ENCODE results near the gene MNDA.
"Not testable (repeated sequence)": the region's sequence is repeated elsewhere in the genome, so short reads cannot be mapped to it uniquely, and the experiment has no call there.

MNDA gene

DNA sequence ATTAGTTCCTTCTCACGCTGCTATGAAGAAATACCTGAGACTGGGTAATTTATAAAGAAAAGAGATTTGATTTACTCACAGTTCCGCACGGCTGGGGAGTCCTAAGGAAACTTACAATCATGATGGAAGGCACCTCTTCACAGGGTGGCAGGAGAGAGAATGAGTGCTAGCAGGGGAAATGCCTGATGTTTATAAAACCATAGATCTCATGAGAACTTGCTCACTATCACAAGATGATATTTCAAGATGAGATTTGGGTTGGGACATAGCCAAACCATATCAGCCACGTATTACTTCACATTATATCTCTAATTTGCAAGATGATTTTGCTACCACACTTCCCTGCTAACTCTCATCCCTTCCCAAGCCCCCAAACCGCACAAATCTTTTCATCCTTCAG is 9.1 kb downstream of the MNDA start:
- Histone ChIP-seq H3K27ac (ENCODE audit: low read depth, low read length, poor library complexity, severe bottlenecking) (no peak overlapping the region), H3K9me3 (ENCODE audit: low read length) (no peaks in the 10 kb centered on the region), H3K9me2 (ENCODE audit: low read depth, low read length) (no peaks in the 10 kb centered on the region), H3K79me2 (ENCODE audit: insufficient read depth, low read length) (no peaks in the 10 kb centered on the region), H3K4me2 (ENCODE audit: low read length) (no peak overlapping the region), H3K4me3 (ENCODE audit: low read depth, low read length, poor library complexity, severe bottlenecking) (no peak overlapping the region), H3K9ac (ENCODE audit: low read length) (no peak overlapping the region), H3F3A (ENCODE audit: insufficient read depth, low read length) (no peaks in the 10 kb centered on the region), H3K36me3 (ENCODE audit: insufficient read depth, low read length) (no peaks in the 10 kb centered on the region), H3K4me1 (ENCODE audit: insufficient read depth, low read length, severe bottlenecking) (no peaks in the 10 kb centered on the region), H3K27me3 (ENCODE audit: insufficient read depth, low read length) (no peaks in the 10 kb centered on the region), H2AFZ (ENCODE audit: low read length) (no peak overlapping the region), H4K20me1 (ENCODE audit: insufficient read depth, low read length) (no peaks in the 10 kb centered on the region)
- no peak for TF ChIP-seq EZH2 (IDR thresholded peaks at IDR 0.05; ENCODE audit: borderline replicate concordance, low read length)
- TF ChIP-seq, protein P1, sequence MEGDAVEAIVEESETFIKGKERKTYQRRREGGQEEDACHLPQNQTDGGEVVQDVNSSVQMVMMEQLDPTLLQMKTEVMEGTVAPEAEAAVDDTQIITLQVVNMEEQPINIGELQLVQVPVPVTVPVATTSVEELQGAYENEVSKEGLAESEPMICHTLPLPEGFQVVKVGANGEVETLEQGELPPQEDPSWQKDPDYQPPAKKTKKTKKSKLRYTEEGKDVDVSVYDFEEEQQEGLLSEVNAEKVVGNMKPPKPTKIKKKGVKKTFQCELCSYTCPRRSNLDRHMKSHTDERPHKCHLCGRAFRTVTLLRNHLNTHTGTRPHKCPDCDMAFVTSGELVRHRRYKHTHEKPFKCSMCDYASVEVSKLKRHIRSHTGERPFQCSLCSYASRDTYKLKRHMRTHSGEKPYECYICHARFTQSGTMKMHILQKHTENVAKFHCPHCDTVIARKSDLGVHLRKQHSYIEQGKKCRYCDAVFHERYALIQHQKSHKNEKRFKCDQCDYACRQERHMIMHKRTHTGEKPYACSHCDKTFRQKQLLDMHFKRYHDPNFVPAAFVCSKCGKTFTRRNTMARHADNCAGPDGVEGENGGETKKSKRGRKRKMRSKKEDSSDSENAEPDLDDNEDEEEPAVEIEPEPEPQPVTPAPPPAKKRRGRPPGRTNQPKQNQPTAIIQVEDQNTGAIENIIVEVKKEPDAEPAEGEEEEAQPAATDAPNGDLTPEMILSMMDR (IDR thresholded peaks at IDR 0.05; ENCODE audit: low read length): no peak

DNA sequence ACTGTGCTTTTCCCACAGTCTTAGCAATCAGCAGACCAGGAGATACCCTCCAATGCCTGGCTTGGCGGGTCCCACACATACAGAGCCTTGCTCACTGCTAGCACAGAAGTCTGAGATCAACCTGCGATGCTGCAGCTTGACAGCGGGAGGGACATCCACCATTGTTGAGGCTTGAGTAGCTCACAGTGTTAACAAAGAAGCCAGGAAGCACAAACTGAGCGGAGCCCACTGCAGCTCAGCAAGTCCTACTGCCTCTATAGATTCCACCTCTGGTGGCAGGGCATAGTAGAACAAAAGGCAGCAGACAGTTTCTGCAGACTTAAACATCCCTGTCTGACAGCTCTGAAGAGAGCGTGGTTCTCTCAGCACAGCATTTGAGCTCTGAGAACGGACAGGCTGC is 33.4 kb downstream of the MNDA start:
- H2AFZ ChIP-seq (ENCODE audit: low read length): no peak overlapping the region
- H3K27ac ChIP-seq (ENCODE audit: low read depth, low read length, poor library complexity, severe bottlenecking): no peak overlapping the region
- no peak overlapping the region for H3K9ac ChIP-seq (ENCODE audit: low read length)
- H3K4me3 ChIP-seq (ENCODE audit: low read depth, low read length, poor library complexity, severe bottlenecking): no peak overlapping the region
- no peaks in the 10 kb centered on the region for H3K9me3 ChIP-seq (ENCODE audit: low read length)
- no peak overlapping the region for H3K4me2 ChIP-seq (ENCODE audit: low read length)
- TF ChIP-seq, protein P1 (IDR thresholded peaks at IDR 0.05; ENCODE audit: low read length): no peak
- TF ChIP-seq EZH2 (IDR thresholded peaks at IDR 0.05; ENCODE audit: borderline replicate concordance, low read length): no peak
- H3K36me3 ChIP-seq (ENCODE audit: insufficient read depth, low read length): no peaks in the 10 kb centered on the region
- no peaks in the 10 kb centered on the region for H3K4me1 ChIP-seq (ENCODE audit: insufficient read depth, low read length, severe bottlenecking)
- no peaks in the 10 kb centered on the region for H3K79me2 ChIP-seq (ENCODE audit: insufficient read depth, low read length)
- no peaks in the 10 kb centered on the region for H3K27me3 ChIP-seq (ENCODE audit: insufficient read depth, low read length)
- H4K20me1 ChIP-seq (ENCODE audit: insufficient read depth, low read length): no peaks in the 10 kb centered on the region
- no peaks in the 10 kb centered on the region for H3F3A ChIP-seq (ENCODE audit: insufficient read depth, low read length)
- H3K9me2 ChIP-seq (ENCODE audit: low read depth, low read length): no peaks in the 10 kb centered on the region

DNA sequence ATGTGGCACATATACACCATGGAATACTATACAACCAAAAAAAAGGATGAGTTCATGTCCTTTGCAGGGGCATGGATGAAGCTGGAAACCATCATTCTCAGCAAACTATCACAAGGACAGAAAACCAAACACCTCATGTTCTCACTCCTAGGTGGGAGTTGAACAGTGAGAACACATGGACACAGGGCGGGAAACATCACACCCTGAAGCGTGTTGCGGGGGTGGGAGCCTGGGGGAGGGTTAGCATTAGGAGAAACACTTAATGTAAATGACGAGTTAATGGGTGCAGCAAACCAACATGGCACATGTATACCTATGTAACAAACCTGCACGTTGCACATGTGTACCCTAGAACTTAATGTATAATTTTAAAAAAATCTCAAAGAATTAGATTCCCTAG is 39.3 kb downstream of the MNDA start:
- H3K27ac ChIP-seq (ENCODE audit: low read depth, low read length, poor library complexity, severe bottlenecking); H3F3A ChIP-seq (ENCODE audit: insufficient read depth, low read length); H3K9me3 ChIP-seq (ENCODE audit: low read length); H3K79me2 ChIP-seq (ENCODE audit: insufficient read depth, low read length); H2AFZ ChIP-seq (ENCODE audit: low read length); H3K36me3 ChIP-seq (ENCODE audit: insufficient read depth, low read length); H3K9ac ChIP-seq (ENCODE audit: low read length); H3K4me1 ChIP-seq (ENCODE audit: insufficient read depth, low read length, severe bottlenecking); H3K27me3 ChIP-seq (ENCODE audit: insufficient read depth, low read length); H3K4me3 ChIP-seq (ENCODE audit: low read depth, low read length, poor library complexity, severe bottlenecking); H4K20me1 ChIP-seq (ENCODE audit: insufficient read depth, low read length); H3K9me2 ChIP-seq (ENCODE audit: low read depth, low read length); H3K4me2 ChIP-seq (ENCODE audit: low read length): not testable (repeated sequence)

DNA sequence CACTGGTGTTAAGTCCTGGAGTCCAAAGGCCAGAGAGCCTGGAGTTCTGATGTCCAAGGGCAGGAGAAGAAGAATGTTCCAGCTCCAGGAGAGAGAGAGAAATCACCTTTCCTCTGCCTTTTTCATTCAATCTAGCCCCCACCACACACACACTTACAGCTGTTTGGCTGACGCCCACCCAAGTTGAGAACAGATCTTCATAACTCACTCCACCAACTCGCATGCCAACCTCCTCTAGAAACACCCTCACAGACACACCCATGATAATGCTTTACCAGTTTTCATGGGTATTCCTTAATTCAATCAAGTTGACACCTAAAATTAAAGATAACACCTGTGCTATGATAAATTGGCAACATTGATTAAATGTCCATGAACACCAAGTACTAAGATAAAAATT is 42.0 kb downstream of the MNDA start:
- no peaks in the 10 kb centered on the region for H3K4me1 ChIP-seq (ENCODE audit: insufficient read depth, low read length, severe bottlenecking)
- no peak overlapping the region for H2AFZ ChIP-seq (ENCODE audit: low read length)
- H3K4me3 ChIP-seq (ENCODE audit: low read depth, low read length, poor library complexity, severe bottlenecking): no peak overlapping the region
- H4K20me1 ChIP-seq (ENCODE audit: insufficient read depth, low read length): no peaks in the 10 kb centered on the region
- no peak overlapping the region for H3K9ac ChIP-seq (ENCODE audit: low read length)
- H3K27ac ChIP-seq (ENCODE audit: low read depth, low read length, poor library complexity, severe bottlenecking): no peak overlapping the region
- no peaks in the 10 kb centered on the region for H3F3A ChIP-seq (ENCODE audit: insufficient read depth, low read length)
- no peaks in the 10 kb centered on the region for H3K9me3 ChIP-seq (ENCODE audit: low read length)
- no peaks in the 10 kb centered on the region for H3K79me2 ChIP-seq (ENCODE audit: insufficient read depth, low read length)
- H3K36me3 ChIP-seq (ENCODE audit: insufficient read depth, low read length): no peaks in the 10 kb centered on the region
- TF ChIP-seq, protein P1 (IDR thresholded peaks at IDR 0.05; ENCODE audit: low read length): no peak
- TF ChIP-seq EZH2 (IDR thresholded peaks at IDR 0.05; ENCODE audit: borderline replicate concordance, low read length): no peak
- H3K4me2 ChIP-seq (ENCODE audit: low read length): no peak overlapping the region
- H3K9me2 ChIP-seq (ENCODE audit: low read depth, low read length): no peaks in the 10 kb centered on the region
- H3K27me3 ChIP-seq (ENCODE audit: insufficient read depth, low read length): no peaks in the 10 kb centered on the region
